HL-60 (cell line): ENCODE measurements around the gene ZNF548.

ENCODE experiments used
- DNase-seq, 2 experiments: peaks; one replicate each; pipeline ENCODE4 v3.0.0-alpha.2; 2010 to 2020; ENCODE audit warnings: low read depth in 1 of 2, low spot score in 1 of 2
- H3K27ac ChIP-seq: fragments of 250-450 bp; sonication (Bioruptor Pico); replicated peaks from 2 replicates; pipeline ENCODE4 v1.5.1; 2020; ENCODE audit warnings: mild to moderate bottlenecking, moderate library complexity
- H3K27me3 ChIP-seq: fragments of 250-450 bp; sonication (Bioruptor Pico); 2 replicates; pipeline ENCODE4 v1.5.1; 2021; ENCODE audit warnings: mild to moderate bottlenecking, moderate library complexity; ENCODE audit not compliant: insufficient read depth, poor library complexity, severe bottlenecking
- H3K4me3 ChIP-seq: replicated peaks from 2 replicates; pipeline ENCODE4 v1.5.1; 2011; ENCODE audit warnings: mild to moderate bottlenecking, control low read depth, low read length; ENCODE audit not compliant: insufficient read depth
- CTCF ChIP-seq: IDR thresholded peaks from one replicate; pipeline ENCODE4 v1.5.1; 2011; ENCODE audit warnings: low read length, control low read depth, inconsistent platforms; ENCODE audit not compliant: insufficient read depth
- GABPA ChIP-seq: IDR thresholded peaks from 2 replicates; pipeline ENCODE4 v1.6.1; 2012; ENCODE audit warnings: low read depth
- POLR2AphosphoS5 ChIP-seq: IDR thresholded peaks from 2 replicates; pipeline ENCODE4 v1.6.1; 2012; ENCODE audit warnings: low read depth
- REST ChIP-seq: IDR thresholded peaks from 2 replicates; pipeline ENCODE4 v1.6.1; 2012; ENCODE audit warnings: low read depth; ENCODE audit not compliant: insufficient replicate concordance
- SPI1 ChIP-seq: IDR thresholded peaks from 2 replicates; pipeline ENCODE4 v1.6.1; 2012; ENCODE audit warnings: low read depth, mild to moderate bottlenecking, borderline replicate concordance

The ZNF548 gene

GRCh38 chr19:57350877-57351805 lies 38.5 kb upstream of the ZNF548 start, which contains the start of gene ZNF304:
Gene ZNF304 (plus strand): TSS chr19:57351271. CDS start chr19:57351665, 394 bp downstream.
- peak; percentile 90 to 95 for DNase-seq
- H3K27me3 ChIP-seq: no peaks in the 10 kb centered on the region
- H3K4me3 ChIP-seq: peak within 1 kb of the TSS; percentile 95
- H3K27ac ChIP-seq: peak within 1 kb of the TSS; percentile 73
- TF ChIP-seq GABPA (peak; percentile 27; the same call in 1 of the 2 replicates), POLR2AphosphoS5 (peak; percentile 53; the same call in 1 of the 2 replicates), CTCF (no peak)

GRCh38 chr19:57351867-57352266 lies 37.8 kb upstream of the ZNF548 start:
- Histone ChIP-seq H3K27ac (peak overlapping the region; percentile 73), H3K27me3 (no peaks in the 10 kb centered on the region), H3K4me3 (peak overlapping the region; percentile 95)
- TF ChIP-seq REST (no peak), POLR2AphosphoS5 (no peak), CTCF (no peak), GABPA (no peak), SPI1 (no peak)
- no peak for DNase-seq

GRCh38 chr19:57355916-57356315 lies 33.7 kb upstream of the ZNF548 start:
- no peak for DNase-seq
- H3K4me3 ChIP-seq: no peak overlapping the region

More at GRCh38 chr19:57355916-57356315, 33.7 kb upstream of the ZNF548 start:
- no peak for TF ChIP-seq POLR2AphosphoS5
- TF ChIP-seq SPI1: no peak
- TF ChIP-seq REST: no peak
- no peak for TF ChIP-seq GABPA
- no peak for TF ChIP-seq CTCF
- H3K27me3 ChIP-seq: no peaks in the 10 kb centered on the region
- H3K27ac ChIP-seq: no peak overlapping the region
